GM10266 (cell line): Measurements from ENCODE around the gene LY6G6D.

Experiments
- DNase-seq: peaks from one replicate; pipeline ENCODE4 v3.0.0; 2012; ENCODE audit errors: extremely low spot score
- CTCF ChIP-seq: IDR thresholded peaks from 2 replicates; pipeline ENCODE4 v1.5.1; 2012; ENCODE audit warnings: mild to moderate bottlenecking, low read depth; ENCODE audit not compliant: control insufficient read depth, insufficient read depth; ENCODE audit errors: missing control alignments

Gene LY6G6D

GRCh38 chr6:31727717-31728671, 12.8 kb downstream of the LY6G6D start:
- TF ChIP-seq CTCF = no peak
- no peak for DNase-seq

GRCh38 chr6:31728767-31729514, 13.8 kb downstream of the LY6G6D start, which contains the start of gene DDAH2:
DDAH2 (minus strand) TSS chr6:31729299; CDS start chr6:31729161, 138 bp downstream.
- DNase-seq = no peak
- peak; percentile 87 for TF ChIP-seq CTCF

- DNase-seq = peak; percentile 83
- TF ChIP-seq CTCF = no peak
These were observed 14.4 kb downstream of the LY6G6D start for GRCh38 chr6:31729515-31729978.

GRCh38 chr6:31729979-31730630, 15.0 kb downstream of the LY6G6D start:
- TF ChIP-seq CTCF = no peak
- peak; percentile 82 for DNase-seq

- TF ChIP-seq CTCF = no peak
- no peak for DNase-seq
These were observed 15.5 kb downstream of the LY6G6D start for GRCh38 chr6:31730631-31731086.

GRCh38 chr6:31732029-31732428, 16.9 kb downstream of the LY6G6D start:
- DNase-seq = no peak
- no peak for TF ChIP-seq CTCF
